Measurements from ENCODE around the gene RAB32. TPM values are rescaled to one million over a fixed set of nuclear protein-coding genes. Genes with fewer than 3 reads are reported as not detected.
A peak's percentile ranks its signal among the peaks of the same experiment; 100 is the strongest.

Gene RAB32
- not detected for polyA plus RNA-seq (2012; ENCODE audit: low read depth, missing spikeins)

- peak; percentile 32 for DNase-seq (ENCODE audit: insufficient read length, low spot score)
- FAIRE-seq: no peak
- TF ChIP-seq SPI1 (IDR thresholded peaks at IDR 0.05; ENCODE audit: low read depth, low read length) (no peak), PAX5 (IDR thresholded peaks at IDR 0.05; ENCODE audit: insufficient read depth, low read length, severe bottlenecking) (no peak), POLR2A (IDR thresholded peaks at IDR 0.05; ENCODE audit: low read depth, low read length) (no peak), POLR2AphosphoS5 (IDR thresholded peaks at IDR 0.05; ENCODE audit: low read depth, low read length) (no peak), TAF1 (IDR thresholded peaks at IDR 0.05; ENCODE audit: low read depth, low read length) (no peak), POU2F2 (IDR thresholded peaks at IDR 0.05; ENCODE audit: low read depth, low read length) (no peak)
These were observed at the start of gene RAB32 for GRCh38 chr6:146543211-146543939. Gene RAB32 (plus strand): TSS chr6:146543833. CDS start chr6:146543872, 39 bp downstream.

GRCh38 chr6:146498309-146498708, 45.3 kb upstream of the RAB32 start:
- DNase-seq (ENCODE audit: insufficient read length, low spot score) (no peak), FAIRE-seq (no peak)
- TF ChIP-seq POLR2AphosphoS5 (IDR thresholded peaks at IDR 0.05; ENCODE audit: low read depth, low read length): no peak
- no peak for TF ChIP-seq TAF1 (IDR thresholded peaks at IDR 0.05; ENCODE audit: low read depth, low read length)
- no peak for TF ChIP-seq PAX5 (IDR thresholded peaks at IDR 0.05; ENCODE audit: insufficient read depth, low read length, severe bottlenecking)
- no peak for TF ChIP-seq POLR2A (IDR thresholded peaks at IDR 0.05; ENCODE audit: low read depth, low read length)
- TF ChIP-seq POU2F2 (IDR thresholded peaks at IDR 0.05; ENCODE audit: low read depth, low read length): no peak
- no peak for TF ChIP-seq SPI1 (IDR thresholded peaks at IDR 0.05; ENCODE audit: low read depth, low read length)

DNA sequence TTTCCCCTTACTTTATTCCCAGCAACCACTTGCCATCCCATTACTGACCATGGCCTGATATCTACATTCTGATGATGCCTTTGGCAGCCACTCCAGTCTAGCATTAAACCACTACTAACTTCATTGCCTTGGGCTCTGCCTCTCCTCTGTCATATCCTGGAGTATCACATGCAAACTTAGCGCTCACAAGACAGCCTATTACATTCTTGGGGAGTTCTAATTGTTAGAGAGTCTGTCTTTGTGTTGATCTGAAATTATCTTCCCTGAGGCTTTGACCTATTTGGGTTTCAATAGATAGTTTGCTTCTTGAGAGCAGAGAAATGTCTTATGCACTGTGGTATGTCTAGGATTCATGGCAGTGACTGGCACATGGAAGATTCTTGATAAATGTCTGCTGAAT, 40.5 kb upstream of the RAB32 start:
- no peak for TF ChIP-seq TAF1 (IDR thresholded peaks at IDR 0.05; ENCODE audit: low read depth, low read length)
- no peak for TF ChIP-seq PAX5 (IDR thresholded peaks at IDR 0.05; ENCODE audit: insufficient read depth, low read length, severe bottlenecking)
- DNase-seq (ENCODE audit: insufficient read length, low spot score): no peak
- FAIRE-seq: no peak

DNA sequence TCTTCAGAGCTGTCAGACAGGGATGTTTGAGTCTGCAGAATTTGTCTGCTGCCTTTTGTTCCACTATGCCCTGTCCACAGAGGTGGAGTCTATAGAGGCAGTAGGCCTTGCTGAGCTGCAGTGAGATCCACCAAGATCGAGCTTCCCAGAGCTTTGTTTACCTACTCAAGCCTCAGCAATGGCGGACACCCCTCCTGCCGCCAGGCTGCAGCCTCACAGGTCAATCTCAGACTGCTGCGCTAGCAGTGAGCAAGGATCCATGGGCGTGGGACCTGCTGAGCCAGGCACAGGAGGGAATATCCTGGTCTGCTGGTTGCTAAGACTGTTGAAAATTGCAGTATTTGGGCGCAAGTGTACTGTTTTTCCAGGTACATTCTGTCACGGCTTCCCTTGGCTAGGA, 28.4 kb upstream of the RAB32 start:
- no peak for FAIRE-seq
- no peak for DNase-seq (ENCODE audit: insufficient read length, low spot score)
- TF ChIP-seq PAX5 (IDR thresholded peaks at IDR 0.05; ENCODE audit: insufficient read depth, low read length, severe bottlenecking): no peak
- no peak for TF ChIP-seq POLR2A (IDR thresholded peaks at IDR 0.05; ENCODE audit: low read depth, low read length)
- no peak for TF ChIP-seq SPI1 (IDR thresholded peaks at IDR 0.05; ENCODE audit: low read depth, low read length)
- TF ChIP-seq TAF1 (IDR thresholded peaks at IDR 0.05; ENCODE audit: low read depth, low read length): no peak
- TF ChIP-seq POLR2AphosphoS5 (IDR thresholded peaks at IDR 0.05; ENCODE audit: low read depth, low read length): no peak

DNA sequence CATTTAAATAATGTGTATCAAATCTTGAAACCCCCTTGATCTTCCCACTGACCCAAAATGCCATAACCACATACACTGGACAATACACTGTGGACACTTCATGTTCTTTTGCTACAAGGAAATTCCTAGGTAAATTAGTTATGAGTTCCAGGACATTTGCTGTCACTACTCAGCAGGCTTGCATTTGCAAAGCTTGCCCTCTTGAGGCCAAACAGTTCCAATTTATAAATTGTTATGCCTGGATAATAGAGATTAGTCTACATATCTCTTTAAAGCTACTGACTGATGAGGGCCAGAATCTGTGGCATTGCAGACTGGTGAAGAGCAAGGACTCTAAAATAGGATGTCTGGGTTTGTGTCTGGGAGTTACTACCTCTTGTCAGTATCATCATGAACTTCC, 17.4 kb upstream of the RAB32 start:
- no peak for DNase-seq (ENCODE audit: insufficient read length, low spot score)
- TF ChIP-seq SPI1 (IDR thresholded peaks at IDR 0.05; ENCODE audit: low read depth, low read length) (no peak), POLR2A (IDR thresholded peaks at IDR 0.05; ENCODE audit: low read depth, low read length) (no peak), TAF1 (IDR thresholded peaks at IDR 0.05; ENCODE audit: low read depth, low read length) (no peak), PAX5 (IDR thresholded peaks at IDR 0.05; ENCODE audit: insufficient read depth, low read length, severe bottlenecking) (no peak), POU2F2 (IDR thresholded peaks at IDR 0.05; ENCODE audit: low read depth, low read length) (no peak), POLR2AphosphoS5 (IDR thresholded peaks at IDR 0.05; ENCODE audit: low read depth, low read length) (no peak)
- FAIRE-seq: no peak

- FAIRE-seq (no peak), DNase-seq (ENCODE audit: insufficient read length, low spot score) (no peak)
- TF ChIP-seq SPI1 (IDR thresholded peaks at IDR 0.05; ENCODE audit: low read depth, low read length) (no peak), POLR2A (IDR thresholded peaks at IDR 0.05; ENCODE audit: low read depth, low read length) (no peak), PAX5 (IDR thresholded peaks at IDR 0.05; ENCODE audit: insufficient read depth, low read length, severe bottlenecking) (no peak), POLR2AphosphoS5 (IDR thresholded peaks at IDR 0.05; ENCODE audit: low read depth, low read length) (no peak), POU2F2 (IDR thresholded peaks at IDR 0.05; ENCODE audit: low read depth, low read length) (no peak), TAF1 (IDR thresholded peaks at IDR 0.05; ENCODE audit: low read depth, low read length) (no peak)
These were observed 10.9 kb upstream of the RAB32 start for GRCh38 chr6:146532702-146533101.

DNA sequence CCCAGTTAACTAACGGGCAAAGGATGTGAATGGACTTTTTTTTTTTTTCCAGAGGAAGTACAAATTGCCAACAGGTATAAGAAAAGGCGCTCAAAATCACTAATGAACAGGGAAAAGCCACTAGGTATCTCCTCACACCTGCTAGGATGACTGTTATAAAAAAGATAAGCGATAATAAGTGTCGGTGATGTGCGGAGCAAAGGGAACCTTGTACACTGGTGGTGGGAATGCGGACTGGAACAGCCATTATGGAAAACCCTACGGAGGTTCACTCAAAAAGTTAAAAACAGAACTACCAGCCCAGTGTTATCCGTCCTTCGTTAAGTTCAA, 787 bp upstream of the RAB32 start:
- DNase-seq (ENCODE audit: insufficient read length, low spot score): no peak
- no peak for FAIRE-seq
- no peak for TF ChIP-seq SPI1 (IDR thresholded peaks at IDR 0.05; ENCODE audit: low read depth, low read length)
- TF ChIP-seq TAF1 (IDR thresholded peaks at IDR 0.05; ENCODE audit: low read depth, low read length): no peak
- TF ChIP-seq POLR2AphosphoS5 (IDR thresholded peaks at IDR 0.05; ENCODE audit: low read depth, low read length): no peak
- no peak for TF ChIP-seq POU2F2 (IDR thresholded peaks at IDR 0.05; ENCODE audit: low read depth, low read length)
- TF ChIP-seq POLR2A (IDR thresholded peaks at IDR 0.05; ENCODE audit: low read depth, low read length): no peak
- TF ChIP-seq PAX5 (IDR thresholded peaks at IDR 0.05; ENCODE audit: insufficient read depth, low read length, severe bottlenecking): no peak

DNA sequence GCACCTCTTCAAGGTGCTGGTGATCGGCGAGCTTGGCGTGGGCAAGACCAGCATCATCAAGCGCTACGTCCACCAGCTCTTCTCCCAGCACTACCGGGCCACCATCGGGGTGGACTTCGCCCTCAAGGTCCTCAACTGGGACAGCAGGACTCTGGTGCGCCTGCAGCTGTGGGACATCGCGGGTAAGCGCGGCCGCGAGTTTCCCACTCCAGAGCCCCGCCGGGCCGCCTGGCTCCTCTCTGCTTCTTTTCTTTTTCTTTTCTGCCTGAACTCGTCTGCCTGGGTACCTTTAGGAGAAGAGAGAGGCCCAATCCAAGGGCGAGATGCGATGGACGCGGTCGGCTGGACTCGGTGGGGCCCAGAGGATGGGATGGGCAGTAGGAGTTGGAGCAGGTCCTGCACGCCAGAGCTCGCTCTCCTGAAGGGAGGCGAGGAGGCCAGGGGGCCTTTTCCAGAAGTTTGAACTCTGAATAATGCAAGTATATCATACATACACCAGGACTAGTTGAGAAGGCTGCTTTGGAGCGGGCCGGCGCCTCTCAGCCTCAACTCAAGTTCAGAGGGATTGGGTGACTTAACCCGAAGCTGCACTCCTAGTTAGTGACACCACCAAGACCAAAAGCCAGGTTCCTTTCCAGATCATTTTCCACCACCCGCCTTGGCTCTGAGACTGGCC, 445 bp downstream of the RAB32 start:
- no peak for DNase-seq (ENCODE audit: insufficient read length, low spot score)
- FAIRE-seq: no peak
- no peak for TF ChIP-seq PAX5 (IDR thresholded peaks at IDR 0.05; ENCODE audit: insufficient read depth, low read length, severe bottlenecking)
- TF ChIP-seq POLR2A (IDR thresholded peaks at IDR 0.05; ENCODE audit: low read depth, low read length): no peak
- TF ChIP-seq TAF1 (IDR thresholded peaks at IDR 0.05; ENCODE audit: low read depth, low read length): no peak
- no peak for TF ChIP-seq POLR2AphosphoS5 (IDR thresholded peaks at IDR 0.05; ENCODE audit: low read depth, low read length)

DNA sequence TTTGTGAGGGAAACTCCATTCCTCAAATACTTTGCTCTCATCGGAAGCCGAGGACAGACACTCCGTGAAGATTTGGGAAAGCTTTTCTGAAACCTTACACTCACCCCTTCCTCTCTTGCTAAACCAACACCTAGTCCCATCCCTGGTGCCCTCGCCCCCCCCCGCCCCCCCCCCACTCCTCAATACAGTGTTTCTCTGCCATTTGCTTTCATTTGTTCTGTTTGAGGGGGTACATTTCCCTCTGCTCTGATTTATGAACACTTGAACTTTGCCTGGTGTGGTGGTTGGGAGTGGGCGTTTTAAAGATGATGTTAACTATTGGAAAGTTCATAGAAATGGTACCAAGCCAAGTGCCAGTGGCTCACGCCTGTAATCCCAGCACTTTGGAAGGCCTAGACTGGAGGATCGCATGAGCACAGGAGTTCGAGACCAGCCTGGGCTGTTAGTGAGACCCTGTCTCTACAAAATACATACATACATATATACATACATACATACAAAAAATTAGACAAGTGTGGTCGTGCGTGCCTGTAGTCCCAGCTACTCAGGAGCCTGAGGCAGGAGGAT, 1.1 kb downstream of the RAB32 start:
- FAIRE-seq (no peak), DNase-seq (ENCODE audit: insufficient read length, low spot score) (no peak)
- TF ChIP-seq POU2F2 (IDR thresholded peaks at IDR 0.05; ENCODE audit: low read depth, low read length) (no peak), POLR2A (IDR thresholded peaks at IDR 0.05; ENCODE audit: low read depth, low read length) (no peak), SPI1 (IDR thresholded peaks at IDR 0.05; ENCODE audit: low read depth, low read length) (no peak), TAF1 (IDR thresholded peaks at IDR 0.05; ENCODE audit: low read depth, low read length) (no peak), PAX5 (IDR thresholded peaks at IDR 0.05; ENCODE audit: insufficient read depth, low read length, severe bottlenecking) (no peak), POLR2AphosphoS5 (IDR thresholded peaks at IDR 0.05; ENCODE audit: low read depth, low read length) (no peak)
